HEK293T (cell line): Measurements from ENCODE around the gene SALL1.

Experiments
- CTCF ChIA-PET: fragments of 350-600 bp; formaldehyde crosslinking; extraction: SDS; loops from one replicate; lab custom pipeline; 2021; ENCODE audit warnings: antibody characterized with exemption, inconsistent platforms; lab: Yijun Ruan, JAX
- POLR2A ChIA-PET: fragments of 350-600 bp; formaldehyde crosslinking; extraction: SDS; loops from one replicate; lab custom pipeline; 2020; ENCODE audit warnings: antibody characterized with exemption, inconsistent platforms; lab: Yijun Ruan, JAX
- DNase-seq: peaks from one replicate; pipeline ENCODE4 v3.0.0; 2012; ENCODE audit warnings: mixed read lengths; ENCODE audit errors: extremely low spot score
- ARNT ChIP-seq: fragments of 450-650 bp; IDR thresholded peaks from 2 replicates; pipeline ENCODE4 v1.6.1; 2017; ENCODE audit warnings: mild to moderate bottlenecking
- BHLHE40 ChIP-seq: fragments of 450-650 bp; IDR thresholded peaks from 2 replicates; pipeline ENCODE4 v1.6.1; 2016; ENCODE audit warnings: mild to moderate bottlenecking, moderate library complexity, borderline replicate concordance
- CTBP1 ChIP-seq: fragments of 450-650 bp; IDR thresholded peaks from 2 replicates; pipeline ENCODE4 v1.6.1; 2016; ENCODE audit warnings: borderline replicate concordance
- ELF4 ChIP-seq: fragments of 450-650 bp; IDR thresholded peaks from 2 replicates; pipeline ENCODE4 v1.6.1; 2017; ENCODE audit warnings: antibody characterized with exemption
- FOXA1 ChIP-seq: fragments of 450-650 bp; IDR thresholded peaks from 2 replicates; pipeline ENCODE4 v1.6.1; 2016; ENCODE audit warnings: mild to moderate bottlenecking
- FOXK2 ChIP-seq: fragments of 450-650 bp; IDR thresholded peaks from 2 replicates; pipeline ENCODE4 v1.6.1; 2016; ENCODE audit warnings: mild to moderate bottlenecking
- FOXM1 ChIP-seq: fragments of 450-650 bp; IDR thresholded peaks from 2 replicates; pipeline ENCODE4 v1.6.1; 2017; ENCODE audit warnings: mild to moderate bottlenecking, borderline replicate concordance
- HDGF ChIP-seq: fragments of 450-650 bp; IDR thresholded peaks from 2 replicates; pipeline ENCODE4 v1.6.1; 2017; ENCODE audit warnings: antibody characterized with exemption, borderline replicate concordance
- L3MBTL2 ChIP-seq: fragments of 450-650 bp; conservative IDR thresholded peaks from 2 replicates; pipeline ENCODE4 v1.6.1; 2016; ENCODE audit warnings: mild to moderate bottlenecking
- LEF1 ChIP-seq: fragments of 450-650 bp; IDR thresholded peaks from 2 replicates; pipeline ENCODE4 v1.6.1; 2017; ENCODE audit warnings: mild to moderate bottlenecking, borderline replicate concordance
- NFRKB ChIP-seq: fragments of 450-650 bp; IDR thresholded peaks from 2 replicates; pipeline ENCODE4 v1.6.1; 2016; ENCODE audit warnings: mild to moderate bottlenecking, moderate library complexity
- SP1 ChIP-seq: fragments of 450-650 bp; IDR thresholded peaks from 2 replicates; pipeline ENCODE4 v1.6.1; 2017
- SUZ12 ChIP-seq: fragments of 450-650 bp; IDR thresholded peaks from 2 replicates; pipeline ENCODE4 v1.6.1; 2016; ENCODE audit warnings: mild to moderate bottlenecking
- TARDBP ChIP-seq: fragments of 450-650 bp; IDR thresholded peaks from 2 replicates; pipeline ENCODE4 v1.6.1; 2016
- ZNF384 ChIP-seq: fragments of 450-650 bp; IDR thresholded peaks from 2 replicates; pipeline ENCODE4 v1.6.1; 2016
- TF ChIP-seq, protein P1 (sequence below): fragments of 450-650 bp; IDR thresholded peaks from 2 replicates; pipeline ENCODE4 v1.6.1; 2016

Gene SALL1

DNA sequence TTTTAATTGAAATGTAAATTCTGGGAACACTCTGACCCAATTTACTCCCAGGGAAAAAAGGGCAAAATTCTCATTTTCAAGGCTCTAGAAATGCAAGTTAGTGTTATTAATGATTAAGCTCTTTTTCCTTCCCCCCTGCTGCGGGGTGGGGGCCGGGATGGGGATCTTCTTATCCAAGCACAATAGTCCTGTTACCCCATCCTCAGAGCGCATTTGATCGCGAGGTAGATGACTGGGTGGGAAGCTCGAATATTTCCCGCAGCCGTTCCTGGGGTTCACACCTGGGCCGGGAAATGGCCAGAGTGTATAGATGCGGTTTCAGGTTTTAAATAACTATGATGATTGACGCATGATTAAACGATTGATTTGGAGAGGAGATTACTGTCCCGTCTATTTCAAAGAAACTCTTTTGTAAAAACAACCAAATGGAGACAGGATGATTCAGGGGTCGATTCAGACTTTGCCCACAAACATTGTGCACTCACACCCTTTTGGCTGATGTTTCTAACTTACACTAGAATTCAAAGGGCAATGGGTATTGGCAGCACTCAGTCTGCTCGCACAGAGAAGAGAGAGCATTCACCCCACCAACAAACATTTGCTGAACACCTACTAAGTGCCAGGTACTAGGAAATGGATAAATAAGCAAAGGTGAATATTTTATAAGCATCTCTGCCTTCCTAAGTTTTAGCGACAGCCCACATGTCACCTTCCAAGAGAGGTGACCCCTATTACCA lies 55.0 kb downstream of the SALL1 start:
- POLR2A ChIA-PET: no interaction called here
- DNase-seq: no peak
- CTCF ChIA-PET: no interaction called here
- TF ChIP-seq ARNT: no peak
- TF ChIP-seq, protein P1, sequence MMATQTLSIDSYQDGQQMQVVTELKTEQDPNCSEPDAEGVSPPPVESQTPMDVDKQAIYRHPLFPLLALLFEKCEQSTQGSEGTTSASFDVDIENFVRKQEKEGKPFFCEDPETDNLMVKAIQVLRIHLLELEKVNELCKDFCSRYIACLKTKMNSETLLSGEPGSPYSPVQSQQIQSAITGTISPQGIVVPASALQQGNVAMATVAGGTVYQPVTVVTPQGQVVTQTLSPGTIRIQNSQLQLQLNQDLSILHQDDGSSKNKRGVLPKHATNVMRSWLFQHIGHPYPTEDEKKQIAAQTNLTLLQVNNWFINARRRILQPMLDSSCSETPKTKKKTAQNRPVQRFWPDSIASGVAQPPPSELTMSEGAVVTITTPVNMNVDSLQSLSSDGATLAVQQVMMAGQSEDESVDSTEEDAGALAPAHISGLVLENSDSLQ: no peak
- no peak for TF ChIP-seq ELF4
- no peak for TF ChIP-seq ZNF384
- no peak for TF ChIP-seq FOXK2
- no peak for TF ChIP-seq L3MBTL2
- TF ChIP-seq HDGF: no peak
- TF ChIP-seq FOXM1: no peak
- TF ChIP-seq LEF1: no peak
- TF ChIP-seq FOXA1: no peak
- no peak for TF ChIP-seq NFRKB
- TF ChIP-seq SP1: no peak
- no peak for TF ChIP-seq BHLHE40
- no peak for TF ChIP-seq SUZ12
- no peak for TF ChIP-seq TARDBP
- no peak for TF ChIP-seq CTBP1

DNA sequence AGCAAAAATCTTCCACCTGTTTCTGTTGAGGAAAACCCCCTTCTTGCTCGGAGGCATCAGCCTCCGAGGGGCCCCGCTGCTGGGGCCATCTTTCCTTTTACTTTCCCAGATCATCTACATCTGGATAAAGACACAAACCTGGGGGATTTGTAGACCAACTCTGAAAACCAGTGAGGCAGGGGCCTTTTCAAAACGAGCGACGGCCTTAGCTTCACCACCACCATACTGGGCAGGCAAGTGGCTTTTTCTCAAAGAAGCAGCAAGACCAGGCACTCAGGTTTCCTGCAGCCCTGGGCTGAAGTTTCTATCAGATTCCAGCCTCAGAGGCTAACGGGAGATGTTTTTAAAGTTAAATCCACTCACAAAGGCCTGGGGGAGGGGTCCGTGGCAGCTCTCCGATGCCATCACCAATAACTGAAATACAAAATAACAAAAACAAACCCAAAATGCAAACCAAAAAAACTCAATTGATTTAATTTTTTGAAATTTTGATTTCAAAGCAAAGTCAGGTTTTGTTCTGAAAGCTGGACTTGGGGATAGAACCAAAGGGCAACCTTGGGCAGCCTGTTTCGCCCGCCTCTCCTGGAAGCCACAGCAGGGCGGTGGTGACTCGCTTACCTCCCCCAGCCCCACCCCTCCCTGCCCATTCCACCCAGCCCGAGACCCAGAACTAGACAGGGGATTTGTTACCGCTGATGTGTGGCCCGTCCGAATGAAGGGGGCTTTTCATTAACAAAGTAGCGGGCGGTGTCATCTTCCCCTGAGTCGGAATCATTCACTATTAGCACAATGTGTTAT lies 55.8 kb downstream of the SALL1 start:
- TF ChIP-seq HDGF: no peak
- no peak for TF ChIP-seq FOXA1
- TF ChIP-seq CTBP1: no peak
- TF ChIP-seq TARDBP: no peak
- TF ChIP-seq FOXK2: no peak
- TF ChIP-seq SUZ12: no peak
- no peak for TF ChIP-seq ELF4
- TF ChIP-seq LEF1: no peak
- TF ChIP-seq L3MBTL2: no peak
- no peak for TF ChIP-seq SP1
- TF ChIP-seq, protein P1: no peak
- TF ChIP-seq NFRKB: no peak
- no peak for TF ChIP-seq ARNT
- no peak for TF ChIP-seq ZNF384
- no peak for TF ChIP-seq FOXM1
- POLR2A ChIA-PET: no interaction called here
- CTCF ChIA-PET: no interaction called here
- no peak for DNase-seq

DNA sequence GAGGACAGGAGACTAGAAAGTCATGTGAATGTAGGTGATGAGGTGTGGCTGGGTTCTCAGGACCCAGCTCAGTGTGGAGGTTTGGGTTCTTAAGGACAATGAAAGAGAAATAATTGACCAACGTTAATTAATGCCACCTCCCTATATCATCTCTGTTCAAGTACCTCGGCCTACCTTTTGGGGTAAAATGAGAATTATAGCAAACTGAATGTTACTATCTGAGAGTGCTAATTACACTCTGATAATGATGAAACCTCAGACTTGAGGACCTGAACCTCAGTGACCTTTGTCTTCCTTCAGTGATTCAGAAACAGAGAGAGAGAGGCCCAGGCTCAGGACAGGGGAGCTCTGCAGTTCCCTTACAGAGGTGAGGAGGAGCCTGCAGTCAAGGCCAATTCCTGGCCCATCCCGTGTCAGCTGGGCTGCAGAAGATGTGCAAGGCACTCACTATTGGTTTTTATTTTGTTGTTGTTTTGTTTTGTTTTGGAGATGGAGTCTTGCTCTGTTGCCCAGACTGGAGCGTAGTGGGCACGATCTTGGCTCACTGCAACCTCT lies 57.3 kb downstream of the SALL1 start:
- TF ChIP-seq CTBP1 (no peak), L3MBTL2 (no peak), TARDBP (no peak), ELF4 (no peak), LEF1 (no peak)
- TF ChIP-seq, protein P1: no peak
- POLR2A ChIA-PET: no interaction called here
- no peak for DNase-seq
- CTCF ChIA-PET: no interaction called here
